HG02623 (cell line): ENCODE data around the gene RERE.

Source experiments
- ATAC-seq: cut with Tn5 transposase; IDR thresholded peaks from one replicate; pipeline ENCODE4 v1.9.1; 2021; ENCODE audit warnings: moderate library complexity; ENCODE audit not compliant: unreplicated experiment

Gene RERE

DNA sequence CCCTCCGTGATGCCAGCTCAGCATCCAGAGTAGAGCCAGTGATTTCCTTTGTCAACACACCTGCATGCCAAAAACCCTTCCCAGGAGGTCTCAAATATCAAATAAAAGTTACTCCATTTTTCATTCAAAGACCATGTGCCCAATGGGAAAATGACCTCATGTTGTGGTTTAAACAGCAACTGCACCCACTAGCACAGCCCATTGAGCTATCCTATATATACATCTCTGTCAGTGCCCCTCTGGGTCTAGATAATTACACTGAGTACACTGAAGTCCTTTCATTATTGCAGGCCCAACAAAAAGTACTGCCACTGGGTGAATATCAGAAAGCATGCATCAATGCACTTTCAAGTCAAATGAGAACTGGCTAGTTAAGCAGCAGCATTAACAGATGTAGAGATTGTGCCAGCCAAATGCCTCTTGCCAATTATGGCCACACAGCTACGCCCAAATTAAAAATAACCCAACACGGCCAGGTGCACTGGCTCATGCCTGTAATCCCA lies 381.8 kb downstream of the RERE start:
- ATAC-seq, result no peak

DNA sequence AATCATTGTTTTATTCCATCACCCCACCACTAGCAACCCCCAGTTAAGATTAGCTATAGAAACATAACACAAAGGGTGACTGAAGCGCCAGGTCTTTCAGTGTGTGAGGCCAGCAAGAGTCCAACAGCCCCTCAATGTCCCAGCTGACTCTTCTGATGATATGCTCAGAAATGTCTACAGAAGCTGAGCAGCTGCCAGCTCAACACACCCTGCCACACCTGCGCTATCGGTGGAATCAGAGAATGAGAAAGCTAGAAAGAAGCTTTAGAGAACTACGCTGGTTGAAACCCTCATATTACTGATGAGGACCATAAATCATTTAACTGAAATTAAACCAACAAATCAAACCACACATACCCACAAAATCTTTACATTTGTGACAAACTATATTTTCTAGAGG lies 383.3 kb downstream of the RERE start:
- no peak for ATAC-seq

DNA sequence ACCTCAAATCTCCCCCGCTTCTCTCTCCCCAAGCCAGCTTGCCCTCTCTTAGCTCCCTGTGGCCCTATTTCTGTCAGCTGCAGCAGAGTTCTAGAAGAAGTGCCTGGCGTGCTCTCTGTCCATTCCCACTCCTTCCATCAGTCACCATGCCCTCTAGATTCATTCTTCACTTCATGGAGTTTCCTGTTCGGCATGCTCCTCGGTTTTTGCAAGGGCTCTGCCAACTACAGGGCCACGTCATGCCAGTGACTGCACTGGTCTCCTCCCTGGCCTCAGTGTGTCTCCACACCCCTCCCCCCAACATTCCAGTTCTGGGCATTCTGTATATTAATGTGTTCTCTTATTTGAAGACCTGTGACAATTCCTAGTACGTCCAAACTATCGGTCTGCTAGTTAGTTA lies 385.7 kb downstream of the RERE start:
- ATAC-seq, result no peak

DNA sequence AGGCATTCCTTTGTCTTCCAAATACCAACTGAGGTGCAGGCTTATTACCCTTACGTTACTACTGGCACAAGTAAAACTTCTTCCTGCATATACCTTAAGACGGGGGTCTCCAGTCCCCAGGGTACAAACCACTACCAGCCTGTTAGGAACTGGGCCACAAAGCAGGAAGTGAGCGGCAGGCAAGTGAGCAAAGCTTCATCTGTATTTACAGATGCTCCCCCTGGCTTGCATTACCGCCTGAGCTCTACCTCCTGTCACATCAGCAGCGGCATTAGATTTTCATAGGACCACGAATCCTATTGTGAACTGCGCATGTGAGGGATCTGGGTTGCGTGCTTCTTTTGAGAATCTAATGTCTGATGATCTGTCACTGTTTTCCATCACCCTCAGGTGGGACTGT lies 386.4 kb downstream of the RERE start:
- no peak for ATAC-seq

DNA sequence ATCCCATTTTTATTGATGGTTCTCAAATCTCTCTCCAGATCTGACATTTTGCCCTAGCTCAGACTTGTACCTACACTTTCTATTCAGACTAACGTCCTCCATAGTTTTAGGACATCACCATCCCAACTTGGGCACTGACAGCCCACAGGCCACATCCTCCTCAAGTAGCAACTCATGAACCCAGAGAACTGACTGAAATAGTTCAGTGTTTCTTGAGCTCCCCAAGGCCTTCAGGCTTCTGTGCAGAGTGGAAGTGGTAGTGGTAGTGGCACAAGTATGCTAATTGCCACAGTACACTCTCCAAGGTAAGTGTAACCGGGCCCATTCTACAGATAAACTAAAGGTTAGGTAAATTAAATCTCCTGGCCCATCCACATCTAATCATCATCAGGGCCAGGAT lies 387.0 kb downstream of the RERE start:
- ATAC-seq, result no peak

DNA sequence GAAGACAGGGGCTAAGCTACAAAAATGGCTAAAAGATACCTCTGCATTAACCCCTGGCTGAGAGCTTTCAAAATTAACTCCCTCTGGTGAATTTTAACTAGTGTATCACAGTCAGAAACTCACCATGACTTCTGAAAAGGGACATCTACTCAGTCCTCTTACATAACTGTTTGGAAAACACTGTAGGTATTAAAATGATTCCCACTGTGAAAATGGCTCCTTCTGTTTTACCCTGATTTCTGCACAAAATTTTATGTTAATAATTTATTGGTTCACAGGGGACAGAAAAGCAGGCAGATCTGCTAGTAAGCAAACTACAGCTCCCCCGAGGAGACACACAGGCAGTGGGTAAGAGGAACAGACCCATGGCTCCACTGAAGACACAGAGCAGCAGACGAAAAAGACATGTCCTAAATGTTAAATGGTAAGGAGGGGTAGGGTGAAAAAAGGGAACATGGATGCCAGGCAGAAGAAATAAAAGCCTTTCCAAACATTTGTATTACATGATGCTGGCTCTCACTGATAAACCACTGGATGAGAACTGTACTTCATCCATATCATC lies 387.8 kb downstream of the RERE start:
- ATAC-seq, result no peak

DNA sequence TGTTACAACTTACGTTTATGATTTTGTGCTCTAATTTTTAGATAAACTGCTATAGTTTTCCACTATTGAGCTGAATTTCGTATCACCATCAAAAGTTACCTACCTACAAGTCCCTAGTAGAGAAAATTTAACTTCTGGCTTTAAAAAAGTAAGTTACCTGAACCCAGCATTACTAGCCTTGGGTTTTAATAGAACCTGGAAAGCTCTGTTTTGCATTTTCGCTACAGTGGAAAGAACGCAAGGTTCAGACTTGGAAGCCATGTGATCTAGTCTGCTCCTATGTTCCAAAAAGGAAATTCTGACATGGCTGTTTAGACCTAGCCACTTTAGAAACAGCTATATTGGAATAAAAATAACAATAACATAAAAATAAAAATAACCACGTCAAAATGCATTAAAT lies 389.0 kb downstream of the RERE start:
- ATAC-seq, result no peak

DNA sequence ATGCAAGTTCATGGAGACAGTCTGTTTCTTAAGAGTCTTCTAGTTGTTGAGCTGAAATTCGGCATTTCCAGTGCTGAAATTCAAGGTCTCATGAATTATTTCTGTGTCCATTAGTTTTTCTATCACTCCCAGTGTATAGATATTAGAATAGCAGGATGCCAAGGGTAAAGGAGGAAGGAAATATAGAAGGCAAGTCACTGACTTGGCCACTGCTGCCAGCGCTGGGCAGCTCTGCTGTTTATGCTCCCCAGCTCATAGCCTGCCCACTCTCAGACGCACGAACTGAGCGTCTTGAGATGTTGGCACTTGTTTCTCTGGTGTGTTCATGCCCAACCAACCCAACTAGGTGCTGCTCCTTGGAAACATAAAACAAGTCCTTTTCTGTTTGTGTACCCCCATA lies 389.5 kb downstream of the RERE start:
- no peak for ATAC-seq

DNA sequence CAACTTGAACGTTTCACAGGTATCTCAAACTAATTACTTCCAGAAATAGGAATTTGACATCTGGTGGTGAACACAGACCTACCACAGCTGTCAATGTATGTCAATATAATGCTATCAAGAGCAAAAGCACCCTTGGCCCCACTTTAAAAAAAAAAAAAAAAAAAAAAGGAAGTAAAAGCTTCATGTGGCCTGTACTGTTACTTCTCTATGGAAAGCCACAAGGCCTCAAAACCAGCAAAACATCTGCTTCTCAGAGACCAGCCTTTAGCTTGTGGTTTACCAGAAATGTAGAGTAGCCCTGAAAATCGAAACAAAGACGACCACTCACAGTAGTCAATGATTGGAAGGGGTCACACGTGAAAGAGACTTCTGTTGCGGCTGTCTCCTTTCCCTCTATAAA lies 389.9 kb downstream of the RERE start:
- peak; percentile 53 for ATAC-seq

DNA sequence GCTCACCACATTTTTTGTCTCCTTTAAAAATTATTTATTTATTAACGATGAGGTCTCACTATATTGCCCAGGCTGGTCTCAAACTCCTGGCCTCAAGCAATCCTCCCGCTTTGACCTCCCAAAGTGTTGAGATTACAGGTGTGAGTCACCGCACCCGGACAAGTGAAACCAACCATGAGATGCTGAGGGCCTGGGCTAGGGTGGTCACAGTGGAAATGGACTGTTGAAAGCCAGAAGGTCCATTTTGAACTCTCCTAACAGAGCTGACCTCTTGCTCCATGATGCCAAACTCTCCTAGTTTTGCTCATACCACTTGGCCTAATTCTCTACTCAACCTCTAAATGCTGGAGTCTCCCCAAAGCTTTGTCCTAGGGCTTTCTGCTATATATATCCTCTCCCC lies 390.4 kb downstream of the RERE start:
- ATAC-seq, result no peak

DNA sequence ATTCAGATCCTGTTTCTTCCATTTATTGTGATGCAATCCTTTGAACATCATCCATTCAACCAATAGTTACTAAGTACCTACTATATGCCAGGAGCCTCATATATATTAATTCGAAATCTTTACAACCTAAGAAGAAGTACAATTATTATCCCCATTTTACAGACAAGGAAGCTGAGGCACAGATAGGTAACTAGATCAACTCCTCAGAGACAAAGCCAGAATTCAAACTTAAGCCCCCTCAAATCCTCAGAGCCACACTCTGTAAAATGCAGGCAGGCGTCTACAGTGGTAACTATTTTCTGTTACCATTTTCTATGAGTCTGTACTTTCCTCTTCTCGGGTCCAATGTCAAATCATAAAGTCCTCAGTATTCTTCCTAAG lies 391.7 kb downstream of the RERE start:
- ATAC-seq, result no peak

DNA sequence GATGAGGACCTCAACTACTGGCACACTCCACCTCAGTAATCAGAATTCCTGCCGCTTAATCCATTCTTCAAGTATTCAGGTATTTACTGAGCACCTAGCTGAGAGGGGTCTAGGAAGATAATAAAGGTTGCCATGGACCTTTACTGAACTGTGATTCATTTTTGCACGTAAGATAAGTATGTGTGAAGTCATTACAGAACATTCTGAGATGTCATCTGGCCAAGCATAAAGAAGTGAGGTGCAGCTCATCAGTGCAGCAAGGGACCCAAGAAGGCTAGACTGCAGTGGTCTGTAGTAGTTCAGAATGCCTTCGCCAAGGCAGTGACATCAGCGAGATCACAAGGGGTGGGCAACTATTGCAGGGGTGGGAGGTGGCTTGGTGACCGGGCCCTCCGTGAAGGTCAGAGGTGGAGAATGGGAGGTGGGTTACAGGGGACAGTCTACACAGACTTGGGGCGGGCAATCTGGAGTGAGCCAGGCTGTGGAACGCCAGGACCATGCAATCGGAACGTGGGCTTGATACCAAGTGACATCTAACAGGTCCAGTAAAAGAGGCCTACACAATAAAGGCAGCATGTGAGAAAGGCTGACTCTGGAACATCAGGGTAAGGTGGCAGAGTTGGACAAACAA lies 392.2 kb downstream of the RERE start:
- no peak for ATAC-seq

DNA sequence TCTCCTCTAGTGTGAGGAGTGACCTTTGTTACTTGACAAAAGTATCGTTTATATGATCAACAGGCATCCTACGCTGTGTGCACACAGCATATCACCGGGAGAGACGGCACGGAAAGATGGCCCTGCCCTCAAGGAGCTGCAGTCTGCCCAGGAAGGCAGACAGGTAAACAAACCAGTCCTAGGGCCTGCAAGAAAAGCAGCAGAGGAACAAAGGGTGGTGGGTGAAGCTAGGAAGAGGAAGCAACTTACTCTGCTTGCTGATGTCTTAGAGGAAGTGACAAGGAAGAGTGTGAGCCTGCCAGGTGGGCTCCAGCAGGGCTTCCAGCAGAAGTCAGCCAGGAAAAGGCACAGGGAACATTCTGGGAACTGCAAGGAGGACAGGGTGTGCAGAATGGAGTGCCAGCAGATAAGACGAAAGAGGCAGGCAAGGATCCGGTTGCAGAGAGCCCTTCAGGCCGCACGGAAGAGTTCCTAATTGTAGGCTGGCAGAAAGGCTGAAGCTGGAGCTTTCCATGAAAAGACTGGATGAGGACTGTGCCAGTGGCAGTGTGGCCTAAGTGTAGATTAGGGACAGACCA lies 392.8 kb downstream of the RERE start:
- no peak for ATAC-seq

DNA sequence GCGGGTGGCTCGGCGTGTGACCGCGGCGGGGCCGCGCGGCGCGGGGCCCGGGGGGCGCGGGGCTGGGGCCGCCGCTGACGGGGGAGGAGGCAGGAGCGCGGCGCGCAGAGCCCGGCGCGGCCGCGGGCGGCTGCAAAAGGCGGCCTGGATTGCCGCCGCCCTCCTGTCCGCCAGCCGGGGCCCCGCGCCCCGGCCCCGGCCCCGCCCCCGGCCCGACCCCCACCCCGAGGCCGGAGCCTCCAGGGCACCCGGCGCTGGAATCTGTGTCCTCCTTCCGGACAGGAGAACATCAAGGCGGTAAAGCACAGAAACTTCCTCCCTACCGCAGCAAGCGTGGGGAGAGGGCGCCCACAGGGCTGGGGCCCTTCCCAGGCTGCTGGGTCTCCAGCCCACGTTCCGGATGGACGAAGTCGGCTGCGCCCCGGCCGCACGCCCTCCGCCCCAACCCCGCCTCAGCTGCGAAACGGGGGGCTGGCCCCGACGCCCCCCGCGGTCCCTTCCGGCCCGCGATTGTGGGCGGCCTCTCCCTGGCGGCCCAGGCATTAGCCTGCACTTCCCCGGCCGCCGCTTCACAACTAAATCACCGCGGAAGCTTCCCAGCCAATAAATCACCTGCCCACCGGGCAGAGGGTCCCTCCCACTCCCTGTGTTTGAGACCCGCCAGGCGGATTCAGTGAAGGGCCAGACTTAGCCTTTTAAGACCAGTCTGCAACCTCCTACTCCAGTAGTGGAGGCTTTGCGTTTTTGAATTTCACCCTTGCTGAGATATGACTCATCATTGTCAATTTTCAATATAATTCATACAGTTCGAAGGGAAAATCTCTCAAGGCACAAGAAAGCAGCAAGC lies 393.5 kb downstream of the RERE start:
- no peak for ATAC-seq

DNA sequence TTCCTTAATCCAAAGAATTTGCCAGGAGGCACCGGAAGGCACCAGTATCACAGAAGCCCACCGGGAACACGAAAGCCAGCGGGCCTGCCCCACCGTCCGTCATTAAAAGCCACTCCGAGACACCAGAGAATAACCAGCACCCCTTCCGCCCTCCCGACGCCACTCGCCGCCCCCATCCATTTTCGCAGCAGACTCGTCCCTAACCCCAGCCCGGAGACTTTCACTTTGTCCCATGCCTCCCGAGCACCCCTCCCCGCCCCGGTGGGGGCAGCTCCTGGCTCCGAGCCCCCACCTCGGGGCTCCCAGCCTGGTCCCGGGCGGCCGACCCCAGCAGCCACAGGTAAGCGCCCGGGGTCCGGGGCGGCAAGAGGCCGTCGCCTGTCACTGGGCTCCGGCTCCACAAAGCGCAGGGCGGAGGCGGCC lies 394.2 kb downstream of the RERE start:
- no peak for ATAC-seq

DNA sequence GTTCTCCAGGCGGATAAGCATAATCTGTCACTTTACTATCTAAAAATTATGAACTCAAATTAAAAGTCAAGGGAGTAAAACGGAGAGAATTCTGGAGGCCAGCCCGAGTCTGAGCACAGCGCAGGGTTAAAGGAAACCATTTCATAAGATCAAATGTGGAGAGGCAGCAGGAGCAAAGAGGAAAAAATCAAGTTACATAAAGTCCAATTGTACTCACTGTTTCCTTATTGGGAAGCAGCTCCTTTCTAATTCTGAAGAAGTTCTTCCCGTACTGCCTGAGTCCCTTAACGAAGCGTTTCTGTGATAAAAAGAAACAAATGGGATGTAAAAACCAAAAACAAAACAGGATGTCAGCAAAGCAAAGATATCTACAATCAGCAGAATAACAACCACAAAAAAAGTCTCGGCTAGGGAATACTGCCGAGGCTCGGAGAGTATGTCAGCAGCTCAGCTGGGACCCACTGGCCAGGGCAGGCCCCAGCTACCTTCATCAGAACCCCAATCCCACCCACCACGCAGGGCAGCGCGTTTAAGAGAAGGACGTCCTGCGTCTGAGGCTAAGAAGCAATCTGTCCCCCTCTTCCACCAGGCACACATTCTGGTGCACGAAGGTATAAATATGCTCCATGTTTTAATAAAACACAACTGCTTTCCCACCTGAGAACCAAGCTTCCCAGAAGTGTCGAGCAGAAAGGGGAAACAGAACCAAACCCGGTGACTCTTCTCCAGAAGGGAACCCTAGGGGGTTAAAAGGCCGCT lies 394.8 kb downstream of the RERE start:
- no peak for ATAC-seq

DNA sequence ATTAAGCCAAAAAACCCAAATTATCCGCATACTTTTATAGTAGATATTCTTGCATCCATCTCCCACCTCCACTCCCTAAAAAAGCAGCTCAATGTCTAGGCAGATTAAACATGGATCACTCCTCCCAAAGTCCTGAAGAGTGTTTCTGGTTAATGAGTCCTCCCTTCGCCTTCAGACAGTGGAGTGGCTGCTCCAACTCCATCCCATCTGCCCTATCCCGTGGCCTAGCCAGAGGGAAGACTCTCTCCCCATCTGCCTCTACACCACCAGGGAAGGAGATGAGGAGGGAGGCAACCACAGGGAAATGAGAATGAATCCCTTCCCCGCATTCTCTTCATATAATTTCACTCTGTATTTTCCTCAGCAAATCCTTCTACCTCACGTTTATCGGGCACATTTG lies 395.7 kb downstream of the RERE start:
- ATAC-seq, result no peak

DNA sequence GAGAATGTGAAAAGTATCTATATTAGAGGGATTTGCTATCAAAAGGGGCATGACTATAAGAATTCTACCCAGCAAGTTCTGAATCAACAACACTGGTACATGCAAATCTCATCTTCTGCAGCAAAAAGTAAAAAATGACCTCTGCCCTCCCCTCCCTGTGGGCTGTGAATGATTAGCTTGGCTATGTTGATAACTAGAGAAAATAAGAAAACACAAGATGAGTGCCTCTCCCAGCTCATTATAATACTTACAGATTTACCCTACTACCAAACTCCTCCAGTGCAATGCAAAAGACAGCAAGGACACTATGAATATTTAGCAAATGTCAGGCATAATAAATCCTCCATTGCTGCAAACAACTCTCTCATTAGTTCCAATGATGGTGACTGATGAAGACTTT lies 397.1 kb downstream of the RERE start:
- ATAC-seq, result no peak

DNA sequence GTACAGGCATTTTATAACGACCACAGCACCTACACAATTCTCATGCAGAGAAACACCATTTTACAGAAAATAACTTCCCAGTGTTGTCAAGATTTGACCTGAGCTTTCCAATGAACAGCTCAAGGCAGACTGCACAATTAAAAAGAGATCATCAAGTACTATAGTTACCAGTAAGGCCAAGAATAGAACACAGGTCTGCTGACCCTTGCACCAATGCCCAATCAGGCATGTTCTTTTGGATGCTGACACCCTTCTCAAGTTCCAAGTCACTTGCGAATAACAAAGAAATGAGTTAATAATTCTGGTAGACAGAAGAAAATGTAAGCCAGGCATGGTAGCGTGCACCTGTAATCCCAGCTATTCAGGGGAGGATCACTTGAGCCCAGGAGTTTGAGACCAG lies 397.6 kb downstream of the RERE start:
- no peak for ATAC-seq

DNA sequence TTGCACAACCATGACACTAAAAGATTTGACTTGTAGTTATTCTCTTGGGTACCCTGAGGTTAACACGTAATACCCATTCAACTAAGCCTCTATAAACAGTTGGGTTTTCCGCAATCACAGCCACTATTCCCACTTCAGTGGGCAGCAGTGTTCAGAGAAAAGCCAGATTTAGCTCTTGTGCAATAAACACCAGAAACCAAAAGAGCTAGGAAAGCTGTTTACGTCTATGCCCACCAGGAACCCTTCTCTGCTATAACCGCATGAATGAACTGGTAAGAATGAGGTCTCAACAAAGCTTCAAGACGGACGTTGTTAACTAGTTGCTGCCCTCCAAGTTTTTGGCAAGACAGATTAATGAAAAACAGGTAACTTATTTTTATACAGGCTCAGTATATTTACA lies 398.3 kb downstream of the RERE start:
- no peak for ATAC-seq

DNA sequence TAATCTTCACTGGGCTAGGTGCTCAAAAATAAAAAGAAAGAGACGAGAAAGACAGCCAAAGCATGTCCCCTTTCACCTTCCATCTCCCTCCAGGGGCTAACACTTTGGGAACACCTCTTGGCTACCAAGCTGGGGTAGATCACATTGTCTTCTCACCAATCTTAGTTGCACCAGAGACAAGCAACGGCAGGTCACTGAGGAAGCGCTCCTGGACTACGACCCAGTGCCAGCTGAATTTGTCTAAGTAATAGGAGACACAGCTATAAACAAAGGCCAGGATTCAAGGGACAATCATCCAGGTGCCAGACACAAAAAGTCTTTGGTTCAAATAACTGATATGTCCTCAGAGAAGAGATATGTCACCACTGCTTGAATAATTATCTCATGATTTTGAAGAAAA lies 399.1 kb downstream of the RERE start:
- ATAC-seq, result no peak
